Measurements from ENCODE around the gene CTU2. TPM values are rescaled to one million over a fixed set of nuclear protein-coding genes. Genes with fewer than 3 reads are reported as not detected.

Gene CTU2
- total and polyA plus RNA-seq, 2 of the 8 experiments (the other 6 are each of a cell fraction or from before 2014, with no cell fraction given) = 32.7 to 42.9 TPM

DNA sequence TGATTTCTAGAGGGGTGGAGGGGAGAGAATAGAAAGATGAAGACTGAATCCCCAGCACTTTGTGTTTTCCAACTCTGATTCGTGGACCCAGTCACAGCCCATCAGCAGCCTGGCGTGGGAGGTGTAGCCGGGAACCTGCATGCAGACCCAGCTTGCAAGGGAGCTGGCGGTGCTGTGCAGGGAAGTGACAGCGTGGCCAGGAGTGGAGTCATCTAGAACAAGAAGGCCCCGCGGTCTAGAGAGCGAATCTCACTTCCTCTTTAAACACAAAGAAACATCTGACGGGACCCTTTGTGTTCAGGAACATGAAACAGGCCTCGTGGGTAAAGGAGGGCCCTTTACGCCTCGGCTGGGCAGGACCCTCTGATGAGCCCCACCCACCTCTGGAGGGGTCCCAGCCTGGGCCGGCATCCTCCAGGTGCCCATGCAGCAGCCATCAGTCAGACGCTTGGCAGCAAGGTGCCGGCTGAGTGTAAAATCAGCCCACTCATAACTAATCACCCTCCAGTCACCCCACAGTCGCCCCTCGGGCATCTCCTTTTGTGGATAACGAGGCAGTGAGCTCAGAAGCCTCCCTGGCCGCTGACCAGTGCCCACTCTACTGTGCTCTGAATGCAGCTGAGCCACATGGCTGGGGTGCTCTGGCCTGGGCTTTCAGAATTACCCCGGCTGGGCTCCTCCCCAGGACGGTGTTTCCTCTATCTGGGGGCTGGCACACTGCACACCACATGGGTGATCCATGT, 24.4 kb upstream of the CTU2 start:
- no peak overlapping the region for H3K4me3 ChIP-seq (ENCODE audit: extremely low read depth in 1 of 4, insufficient read depth in 2 of 4, low read depth in 3 of 4, low read length in 4 of 4)
- H2BK5ac ChIP-seq (ENCODE audit: low read depth, low read length) = no peak overlapping the region
- DNase-seq (ENCODE audit: low read depth in 1 of 2, low spot score in 2 of 2) = no peak
- no peaks in the 10 kb centered on the region for H3K9me3 ChIP-seq (ENCODE audit: insufficient read depth in 2 of 2, low read depth in 1 of 2, low read length in 1 of 2)
- no peak overlapping the region for H3K4ac ChIP-seq (replicated peaks; ENCODE audit: insufficient read length, low read depth, low read length)
- H3K4me1 ChIP-seq (replicated peaks in 1 of 4; ENCODE audit: control insufficient read depth in 3 of 4, insufficient read depth in 4 of 4, low read length in 3 of 4) = peaks cover 0 to 8% (median 5%) of the 10 kb centered on the region in 4 experiments; a peak in 4 of 7 replicates
- no peak overlapping the region for H2AK5ac ChIP-seq (ENCODE audit: low read depth, low read length)
- ChIA-PET POLR2A (ENCODE audit: partially characterized antibody) (interaction anchor here (1.1 to 2.7 kb wide), 3 partner anchors 10 to 19 kb away, joined by 3 to 9 read pairs (median 3); partner anchors contain the start of gene MVD), CTCF (ENCODE audit: partially characterized antibody) (interaction anchor here (0.6 to 2.8 kb wide), 13 partner anchors 8 to 92 kb away, joined by 3 to 33 read pairs (median 5); partner anchors contain the start of gene MVD)
- no peak for FAIRE-seq
- peaks cover 13% of the 10 kb centered on the region; the same call in 1 of the 2 replicates for H3K23me2 ChIP-seq (ENCODE audit: low read depth, low read length)
- H2BK120ac ChIP-seq (replicated peaks; ENCODE audit: low read depth, low read length) = no peak overlapping the region
- TF ChIP-seq SIRT6 (IDR thresholded peaks at IDR 0.05; ENCODE audit: low read length) (no peak), BACH1 (IDR thresholded peaks at IDR 0.05; ENCODE audit: low read length) (no peak)
- no peak overlapping the region for H3K56ac ChIP-seq (replicated peaks; ENCODE audit: insufficient read length, low read depth, low read length)
- H3K18ac ChIP-seq (ENCODE audit: extremely low read depth, low read length) = no peak overlapping the region
- H3K79me1 ChIP-seq (ENCODE audit: low read depth, low read length) = no peaks in the 10 kb centered on the region
- H3K36me3 ChIP-seq (ENCODE audit: control insufficient read depth in 2 of 4, insufficient read depth in 4 of 4, low read length in 3 of 4) = no peaks in the 10 kb centered on the region
- WGBS, 2 experiments (ENCODE audit: extremely low coverage in 1 of 2, insufficient coverage in 1 of 2, insufficient read length in 1 of 2, insufficient replicate concordance in 2 of 2, low coverage in 1 of 2, low lambda C conversion rate in 2 of 2, missing lambda C conversion rate in 1 of 2) = 90% methylated on average over 20 of the region's 21 CpGs; no CpG with 5 or more reads in 1 of the 2 experiments
- H2AFZ ChIP-seq (ENCODE audit: low read length) = no peak overlapping the region
- H3K4me2 ChIP-seq (ENCODE audit: insufficient read depth in 1 of 2, low read depth in 2 of 2, low read length in 2 of 2) = no peak overlapping the region
- no peak overlapping the region for H3K9ac ChIP-seq (replicated peaks in 1 of 4; ENCODE audit: extremely low read depth in 1 of 4, low read depth in 3 of 4, low read length in 3 of 4)
- peaks cover 0 to 6% (median 2%) of the 10 kb centered on the region in 4 experiments; a peak in 2 of 7 replicates for H3K27me3 ChIP-seq (replicated peaks in 1 of 4; ENCODE audit: control insufficient read depth in 3 of 4, extremely low read depth in 1 of 4, insufficient read depth in 3 of 4, low read length in 3 of 4)
- no peak overlapping the region for H3K27ac ChIP-seq (ENCODE audit: low read depth, low read length)
- H3K23ac ChIP-seq (ENCODE audit: insufficient read length) = no peak overlapping the region
- H2BK12ac ChIP-seq (ENCODE audit: low read depth, low read length) = no peak overlapping the region
- H4K8ac ChIP-seq (ENCODE audit: extremely low read depth, insufficient read depth, low read length) = no peak overlapping the region; the same call in 1 of the 2 replicates
- H2BK15ac ChIP-seq (ENCODE audit: low read length) = no peak overlapping the region
- H3K79me2 ChIP-seq (ENCODE audit: control insufficient read depth in 1 of 2, insufficient read depth in 2 of 2, low read length in 2 of 2) = no peaks in the 10 kb centered on the region
- H4K91ac ChIP-seq (replicated peaks; ENCODE audit: insufficient read length, low read length) = no peak overlapping the region
- H4K5ac ChIP-seq (ENCODE audit: insufficient read length, low read depth, low read length) = no peak overlapping the region
- H4K20me1 ChIP-seq (replicated peaks in 1 of 2; ENCODE audit: control insufficient read depth in 1 of 2, insufficient read depth in 2 of 2, low read length in 2 of 2) = peaks cover 0 to 2% of the 10 kb centered on the region in 2 experiments
- no peak overlapping the region for H3K14ac ChIP-seq (ENCODE audit: insufficient read length)
- H2BK20ac ChIP-seq (ENCODE audit: low read length) = no peak overlapping the region

Measured in H1 (cell line).